GM20000 (cell line): Measurements from ENCODE around the gene FAM174C.

Experiments
- DNase-seq: peaks from one replicate; pipeline ENCODE4 v3.0.0; 2012; ENCODE audit warnings: low spot score
- TF ChIP-seq, protein P1 (sequence below): IDR thresholded peaks from 2 replicates; pipeline ENCODE4 v1.5.1; 2012; ENCODE audit warnings: mild to moderate bottlenecking, control low read depth; ENCODE audit errors: extremely low read depth, missing control alignments

Gene FAM174C

DNA sequence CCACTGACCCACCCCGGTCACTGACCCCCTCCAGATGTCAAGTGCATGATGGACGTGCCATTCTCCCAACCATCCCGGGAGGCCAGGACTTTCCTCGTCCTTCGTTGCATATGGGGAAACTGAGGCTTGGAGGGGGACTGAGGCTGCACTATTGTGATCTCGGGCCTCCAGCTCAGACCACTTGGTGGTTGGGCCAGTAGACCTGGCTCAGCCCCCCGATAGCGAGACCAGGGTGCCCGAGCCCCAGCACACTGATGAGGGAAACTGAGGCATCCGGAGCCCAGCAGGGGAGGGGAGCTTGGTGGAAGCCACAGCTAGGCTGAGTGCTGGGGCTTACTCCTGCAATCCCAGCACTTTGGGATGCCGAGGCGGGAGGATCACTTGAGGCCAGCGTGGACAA is 20.7 kb downstream of the FAM174C start:
- TF ChIP-seq, protein P1, sequence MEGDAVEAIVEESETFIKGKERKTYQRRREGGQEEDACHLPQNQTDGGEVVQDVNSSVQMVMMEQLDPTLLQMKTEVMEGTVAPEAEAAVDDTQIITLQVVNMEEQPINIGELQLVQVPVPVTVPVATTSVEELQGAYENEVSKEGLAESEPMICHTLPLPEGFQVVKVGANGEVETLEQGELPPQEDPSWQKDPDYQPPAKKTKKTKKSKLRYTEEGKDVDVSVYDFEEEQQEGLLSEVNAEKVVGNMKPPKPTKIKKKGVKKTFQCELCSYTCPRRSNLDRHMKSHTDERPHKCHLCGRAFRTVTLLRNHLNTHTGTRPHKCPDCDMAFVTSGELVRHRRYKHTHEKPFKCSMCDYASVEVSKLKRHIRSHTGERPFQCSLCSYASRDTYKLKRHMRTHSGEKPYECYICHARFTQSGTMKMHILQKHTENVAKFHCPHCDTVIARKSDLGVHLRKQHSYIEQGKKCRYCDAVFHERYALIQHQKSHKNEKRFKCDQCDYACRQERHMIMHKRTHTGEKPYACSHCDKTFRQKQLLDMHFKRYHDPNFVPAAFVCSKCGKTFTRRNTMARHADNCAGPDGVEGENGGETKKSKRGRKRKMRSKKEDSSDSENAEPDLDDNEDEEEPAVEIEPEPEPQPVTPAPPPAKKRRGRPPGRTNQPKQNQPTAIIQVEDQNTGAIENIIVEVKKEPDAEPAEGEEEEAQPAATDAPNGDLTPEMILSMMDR, result no peak

DNA sequence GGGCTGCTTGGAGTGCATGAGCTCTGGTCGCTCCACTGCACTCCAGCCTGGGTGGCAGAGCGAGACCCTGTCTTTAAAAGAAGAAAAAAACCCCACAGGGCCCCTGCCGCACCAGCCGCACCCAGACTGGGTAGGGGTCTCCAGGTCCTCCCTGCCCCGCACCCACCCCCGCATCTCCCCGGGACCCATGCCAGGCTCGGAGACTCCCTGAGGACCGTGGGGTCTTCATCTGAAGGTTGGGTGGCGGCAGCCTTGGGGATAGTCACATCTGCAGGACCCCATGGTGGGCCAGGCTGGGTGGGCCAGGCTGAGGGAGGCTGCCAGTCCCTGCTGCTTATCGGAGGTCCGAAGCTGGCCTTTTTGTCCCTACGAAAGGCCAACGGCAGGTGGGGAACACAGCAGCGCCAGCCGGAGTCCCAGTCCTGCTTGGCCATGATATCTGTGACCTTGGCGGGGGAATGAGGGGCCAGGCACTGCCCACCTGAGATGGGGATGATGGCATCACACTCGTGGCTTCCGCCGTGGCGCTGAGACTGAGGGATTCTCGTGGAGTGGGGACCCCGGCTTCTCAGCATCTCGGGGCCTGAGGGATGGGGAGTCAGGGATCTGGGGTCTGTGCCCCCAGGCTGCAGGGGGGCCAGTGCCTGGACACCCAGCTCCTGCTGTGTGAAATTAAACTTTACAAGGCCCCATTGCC is 21.4 kb downstream of the FAM174C start:
- DNase-seq, result no peak
- TF ChIP-seq, protein P1, result no peak

More for the DNA sequence above, 20.7 kb downstream of the FAM174C start:
- no peak for DNase-seq

DNA sequence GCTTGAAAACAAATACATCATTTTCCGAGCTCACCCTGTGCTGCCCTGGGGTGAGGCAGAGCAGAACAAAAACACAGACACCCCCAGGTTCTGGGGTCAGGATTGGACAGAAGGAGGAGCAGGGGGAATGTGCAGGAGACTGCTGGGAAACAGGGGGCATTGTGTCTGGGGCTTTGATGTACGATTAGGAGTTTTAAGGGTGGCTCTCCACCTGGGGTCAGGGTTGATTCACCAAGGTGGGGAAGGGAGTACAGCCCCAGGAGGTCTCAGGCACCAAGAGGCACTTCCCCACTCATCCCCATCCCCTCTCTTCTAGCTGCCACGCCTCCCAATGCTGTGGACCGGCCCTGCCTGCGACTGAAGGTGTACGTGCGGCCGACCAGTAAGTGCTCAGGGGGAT is 22.9 kb downstream of the FAM174C start:
- TF ChIP-seq, protein P1, result no peak
- DNase-seq, result no peak

DNA sequence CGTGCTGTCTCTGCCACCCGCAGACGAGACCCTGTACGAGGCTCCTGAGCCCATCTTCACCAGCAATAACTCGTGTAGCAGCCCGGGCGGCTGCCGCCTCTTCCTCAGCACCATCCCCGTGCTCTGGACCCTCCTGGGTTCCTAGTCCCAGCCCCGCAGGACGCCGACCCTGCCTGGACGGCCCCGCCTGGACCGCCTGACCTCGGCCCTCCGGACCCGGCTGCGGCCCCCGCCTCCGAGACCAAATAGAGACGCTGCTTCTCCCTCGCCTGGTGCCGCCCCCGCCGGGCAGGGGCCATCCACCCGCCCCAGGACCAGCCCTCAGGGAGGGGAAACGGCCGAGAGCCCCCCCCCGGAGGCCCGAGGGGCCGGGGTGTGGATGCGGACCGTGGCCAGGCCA is 24.5 kb downstream of the FAM174C start:
- TF ChIP-seq, protein P1, result no peak
- DNase-seq, result no peak

DNA sequence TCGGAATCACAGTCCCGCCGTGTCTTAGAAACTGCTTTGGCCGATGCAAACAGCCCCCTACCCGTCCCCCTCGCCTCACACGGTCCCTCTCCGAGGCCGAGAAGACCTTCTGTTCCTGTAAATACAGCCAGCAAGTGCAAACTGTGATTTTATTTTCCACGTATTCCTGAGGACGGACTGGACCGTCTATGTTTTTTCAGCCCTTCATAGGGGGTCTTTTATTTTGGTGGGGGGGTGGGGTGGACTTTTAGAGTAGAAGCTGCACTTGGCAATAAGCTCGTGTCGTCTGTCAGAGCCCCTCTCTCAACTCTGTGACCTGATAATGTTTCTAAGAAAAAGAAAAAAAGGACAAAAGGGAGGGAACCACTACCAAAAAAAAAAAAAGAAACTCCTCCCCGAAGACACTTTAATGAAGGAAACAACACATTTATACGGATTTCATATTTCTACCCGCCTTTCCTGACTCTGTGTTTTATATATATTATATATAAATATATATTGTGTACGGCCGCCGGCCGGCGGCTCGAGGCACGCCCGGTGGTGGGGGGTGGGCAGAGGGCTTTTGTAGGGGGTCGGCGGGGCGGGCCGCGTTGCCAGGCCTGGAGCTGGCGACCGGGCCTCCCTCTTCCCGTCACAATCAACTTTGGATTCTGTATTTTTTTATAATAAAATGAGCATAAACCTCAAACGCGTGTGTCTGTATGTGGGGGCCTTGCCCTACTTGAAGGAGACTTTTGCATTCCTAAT is 25.6 kb downstream of the FAM174C start:
- TF ChIP-seq, protein P1, result no peak
- DNase-seq, result no peak

DNA sequence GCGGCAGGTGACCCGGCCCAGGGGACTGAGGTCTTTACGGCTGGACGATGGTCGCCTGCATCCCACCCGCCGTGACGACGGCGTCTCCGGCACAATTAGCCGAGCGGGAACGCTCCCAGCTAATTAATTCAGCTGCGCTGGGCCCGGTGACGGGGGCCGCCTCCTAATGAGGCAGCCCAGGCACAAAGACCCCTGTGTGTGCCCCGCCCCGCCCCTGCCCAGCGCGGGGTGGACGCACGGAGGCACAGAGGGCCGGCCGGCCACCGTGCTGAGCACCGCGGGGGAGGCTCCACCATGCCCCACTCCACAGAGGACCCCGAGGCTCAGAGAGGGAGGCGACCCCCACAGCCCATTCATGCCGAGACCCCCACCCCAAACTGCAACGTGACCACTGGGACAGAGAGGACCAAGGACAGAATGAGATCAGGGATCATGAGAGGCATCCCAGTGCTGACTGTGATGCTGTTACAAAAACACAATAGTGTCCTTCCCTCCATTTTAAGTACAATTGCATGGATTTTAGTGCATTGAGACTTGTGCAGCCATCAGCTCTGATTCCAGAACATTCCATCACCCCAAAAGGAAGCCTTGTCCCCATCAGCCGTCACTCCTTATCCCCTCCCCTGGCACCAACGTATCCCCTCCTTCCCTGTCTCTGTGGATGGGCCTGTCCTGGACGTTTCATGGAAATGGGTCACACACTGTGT is 27.4 kb downstream of the FAM174C start:
- TF ChIP-seq, protein P1, result no peak
- DNase-seq, result no peak
